Activated CD4-positive, alpha-beta T cell treated with anti-CD3 and anti-CD28 coated beads for 4 hours (primary cell): Measurements from ENCODE around the gene RBM41.
"Not testable (repeated sequence)": the region's sequence is repeated elsewhere in the genome, so short reads cannot be mapped to it uniquely, and the experiment has no call there.

Experiments used
- DNase-seq, 2 donors: peaks; one replicate each; pipeline ENCODE4 v3.0.0-alpha.2; 2020

Gene RBM41

DNA sequence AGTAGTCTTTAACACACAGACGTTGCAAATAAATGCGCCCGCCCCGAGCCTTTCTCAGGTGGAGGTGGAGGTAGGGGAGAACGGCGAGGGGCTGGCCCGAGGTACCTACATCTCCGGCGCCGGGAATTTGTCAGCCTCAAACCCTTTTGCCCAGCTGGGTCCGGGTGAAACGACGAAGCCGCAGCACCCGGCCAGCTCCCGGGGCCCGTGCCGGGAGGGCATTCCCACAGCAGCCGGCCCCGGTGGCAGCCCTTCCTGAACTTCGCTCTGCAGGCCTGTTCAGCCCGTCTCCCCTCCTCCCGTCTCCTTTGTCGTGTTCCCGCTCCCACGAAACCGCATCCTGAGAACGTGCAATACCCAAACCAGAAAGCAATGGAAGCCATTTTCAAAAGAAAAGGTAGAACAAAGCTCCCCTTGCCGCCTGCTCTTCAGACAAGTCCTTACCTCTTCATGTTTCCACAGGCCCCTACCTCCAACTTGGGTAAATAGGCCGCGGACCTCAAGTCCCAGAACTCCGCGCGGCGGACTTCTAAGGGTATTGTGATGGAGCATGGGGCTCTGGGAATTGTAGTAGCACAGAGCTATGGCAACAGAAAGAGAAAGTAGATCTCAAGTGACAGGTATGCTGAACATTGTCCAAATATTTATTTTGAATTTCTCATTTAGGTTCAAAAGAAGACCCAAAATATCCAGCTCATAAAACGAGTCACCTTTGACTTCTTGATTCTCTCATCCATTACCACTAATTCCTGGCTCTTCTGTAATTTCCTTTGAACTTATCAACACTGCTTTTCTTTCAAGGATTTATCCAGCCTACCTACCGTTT, at the start of gene RBM41:
RBM41 (minus strand) TSS at position 501 of the 826 bp plus-strand sequence; CDS start at position 452, 49 bp downstream.
- DNase-seq, result peak; percentile 64 to 69

DNA sequence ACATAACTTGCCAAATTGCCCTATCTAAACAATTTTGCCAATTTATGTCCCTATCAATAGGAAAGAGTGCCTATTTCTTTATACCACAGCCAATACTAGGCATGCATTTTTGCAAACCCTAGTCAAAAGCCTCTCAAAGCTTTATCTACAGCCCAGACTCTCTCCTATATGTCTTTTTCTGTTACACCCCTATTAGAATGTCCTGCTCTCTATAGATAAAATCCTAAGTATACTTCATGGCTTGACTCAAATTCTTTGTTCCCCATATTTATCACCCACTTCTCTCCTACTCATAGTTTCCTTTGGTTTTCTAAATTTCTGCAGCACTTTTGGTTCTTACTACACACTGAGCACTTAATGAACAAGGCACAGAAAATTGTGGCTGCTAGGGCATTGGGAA, 49.6 kb upstream of the RBM41 start:
- DNase-seq, result no peak

DNA sequence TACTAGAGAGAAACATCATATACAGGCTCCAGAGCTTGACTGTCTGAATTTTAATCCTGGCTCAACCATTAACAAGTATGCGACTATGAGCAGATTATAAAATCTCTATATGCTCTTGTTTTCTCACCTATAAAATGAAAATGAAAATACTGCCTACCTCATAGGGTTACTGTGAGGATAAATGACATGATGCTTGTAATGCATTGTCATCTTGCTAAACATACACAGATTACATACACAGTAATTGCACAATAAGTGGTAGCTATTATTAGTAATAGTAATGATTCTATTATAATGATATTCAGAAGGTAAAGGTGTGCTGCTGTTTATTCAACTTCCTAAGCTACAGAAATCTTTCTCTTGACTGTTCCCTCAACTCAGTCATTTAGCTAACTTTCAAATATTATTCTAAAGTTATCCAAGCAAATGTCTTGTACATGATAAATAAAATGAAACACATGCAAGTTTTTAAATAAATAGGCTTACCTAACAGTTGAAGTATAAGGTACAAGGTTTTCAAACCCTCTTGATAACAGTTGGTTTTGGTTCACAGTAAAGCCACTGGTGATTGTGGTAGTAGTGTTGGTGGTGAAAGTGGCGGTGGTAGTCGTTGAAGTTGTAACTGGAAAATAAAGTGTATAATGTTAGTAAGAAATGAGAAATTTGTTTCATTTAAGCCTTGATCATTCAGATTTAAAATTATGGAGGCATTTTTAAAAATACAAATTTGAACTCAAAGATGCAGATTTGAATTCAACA, 48.7 kb upstream of the RBM41 start:
- no peak for DNase-seq

DNA sequence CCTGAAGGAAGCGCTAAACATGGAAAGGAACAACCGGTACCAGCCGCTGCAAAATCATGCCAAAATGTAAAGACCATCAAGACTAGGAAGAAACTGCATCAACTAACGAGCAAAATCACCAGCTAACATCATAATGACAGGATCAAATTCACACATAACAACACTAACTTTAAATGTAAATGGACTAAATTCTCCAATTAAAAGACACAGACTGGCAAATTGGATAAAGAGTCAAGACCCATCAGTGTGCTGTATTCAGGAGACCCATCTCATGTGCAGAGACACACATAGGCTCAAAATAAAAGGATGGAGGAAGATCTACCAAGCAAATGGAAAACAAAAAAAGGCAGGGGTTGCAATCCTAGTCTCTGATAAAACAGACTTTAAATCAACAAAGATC, 39.0 kb upstream of the RBM41 start:
- not testable (repeated sequence) for DNase-seq

DNA sequence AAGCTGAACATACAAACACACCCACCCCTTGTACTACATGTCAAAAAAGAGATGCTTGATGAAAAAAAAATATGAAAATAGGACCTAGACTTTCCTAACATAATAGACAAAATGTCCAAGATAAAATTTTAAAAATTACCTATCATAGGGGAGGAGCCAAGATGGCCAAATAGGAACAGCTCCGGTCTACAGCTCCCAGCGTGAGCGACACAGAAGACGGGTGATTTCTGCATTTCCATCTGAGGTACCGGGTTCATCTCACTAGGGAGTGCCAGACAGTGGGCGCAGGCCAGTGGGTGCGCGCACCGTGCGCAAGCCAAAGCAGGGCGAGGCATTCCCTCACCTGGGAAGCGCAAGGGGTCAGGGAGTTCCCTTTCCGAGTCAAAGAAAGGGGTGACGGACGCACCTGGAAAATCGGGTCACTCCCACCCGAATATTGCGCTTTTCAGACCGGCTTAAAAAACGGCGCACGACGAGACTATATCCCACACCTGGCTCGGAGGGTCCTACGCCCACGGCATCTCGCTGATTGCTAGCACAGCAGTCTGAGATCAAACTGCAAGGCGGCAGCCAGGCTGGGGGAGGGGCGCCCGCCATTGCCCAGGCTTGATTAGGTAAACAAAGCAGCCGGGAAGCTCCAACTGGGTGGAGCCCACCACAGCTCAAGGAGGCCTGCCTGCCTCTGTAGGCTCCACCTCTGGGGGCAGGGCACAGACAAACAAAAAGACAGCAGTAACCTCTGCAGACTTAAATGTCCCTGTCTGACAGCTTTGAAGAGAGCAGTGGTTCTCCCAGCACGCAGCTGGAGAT, 37.2 kb upstream of the RBM41 start:
- DNase-seq, result not testable (repeated sequence)

DNA sequence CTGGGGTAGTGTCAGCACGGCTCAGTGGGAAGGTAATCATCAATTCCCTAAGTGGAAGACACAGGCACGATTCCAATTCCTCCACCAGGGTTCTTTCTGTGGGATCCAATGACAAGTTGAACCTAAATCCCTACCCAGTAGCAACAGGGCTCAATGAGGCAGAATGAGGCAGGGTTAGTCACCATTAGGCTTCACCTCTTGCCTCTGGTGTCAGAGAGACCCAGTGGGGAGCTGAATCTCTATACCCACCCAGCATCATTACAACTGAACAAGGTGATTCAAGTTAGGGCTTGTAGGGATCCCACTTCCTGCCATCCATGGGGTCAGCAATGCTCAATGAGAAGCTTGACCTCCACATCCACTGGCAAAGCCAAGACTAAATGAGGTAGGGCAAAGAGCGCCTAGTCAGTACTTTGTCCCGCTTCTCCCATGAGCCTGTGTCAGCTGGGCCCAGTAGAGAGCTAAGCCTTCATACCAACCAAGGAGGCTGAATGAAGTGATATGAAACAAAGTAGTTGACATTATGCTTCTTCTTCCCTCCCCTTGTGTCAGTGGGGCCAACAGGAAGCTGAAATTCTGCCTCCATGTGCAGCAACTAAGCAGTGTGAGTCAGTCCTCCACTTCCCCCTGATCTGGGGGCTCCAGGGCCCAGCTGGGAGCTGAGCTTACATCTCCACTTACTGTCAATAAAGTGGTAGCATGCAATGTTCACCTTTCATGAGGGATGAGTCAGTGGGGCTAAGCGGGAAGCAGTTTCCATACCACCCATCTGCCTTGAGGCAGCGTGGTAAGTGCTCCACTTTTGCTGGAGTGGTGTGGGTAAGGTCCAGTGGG, 36.4 kb upstream of the RBM41 start:
- DNase-seq, result peak; percentile 1 to 9

DNA sequence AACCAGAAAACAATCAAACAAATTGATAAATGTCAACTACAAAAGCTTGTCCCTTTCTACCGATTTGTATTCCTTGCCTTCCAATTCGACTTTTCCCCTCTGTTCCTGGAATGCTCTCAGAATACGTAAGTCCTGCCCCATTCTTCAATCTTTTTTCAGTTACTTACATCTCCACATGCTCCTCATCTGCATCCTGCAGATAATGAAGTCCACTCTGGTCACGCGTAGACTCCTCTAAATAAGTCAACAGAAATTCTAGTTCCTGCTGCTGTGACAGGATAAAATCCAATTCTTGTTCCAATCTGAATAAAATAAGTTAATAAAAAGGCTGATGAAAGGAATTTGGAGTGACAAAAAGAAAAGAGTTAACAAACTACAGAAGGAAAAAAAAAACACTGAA, 34.4 kb upstream of the RBM41 start:
- no peak for DNase-seq

DNA sequence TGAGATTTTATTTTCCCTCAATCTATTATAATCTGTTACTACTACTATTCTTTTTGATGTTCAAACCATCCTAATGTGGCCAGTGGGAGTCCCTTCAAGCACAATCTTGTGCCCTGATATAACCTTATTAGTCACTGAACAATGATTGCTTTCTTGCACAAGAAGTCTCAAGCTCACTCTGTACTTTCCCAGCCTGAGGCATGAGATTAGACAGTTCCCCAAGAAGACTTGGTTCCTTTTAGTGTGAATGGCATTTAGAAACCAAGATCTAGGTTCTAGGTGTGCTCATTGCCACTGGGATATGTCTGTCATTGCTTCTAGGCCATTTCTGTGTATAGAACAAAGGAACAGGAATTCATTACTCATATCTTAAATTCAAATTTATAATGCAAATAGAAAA, 28.0 kb upstream of the RBM41 start:
- DNase-seq, result no peak

DNA sequence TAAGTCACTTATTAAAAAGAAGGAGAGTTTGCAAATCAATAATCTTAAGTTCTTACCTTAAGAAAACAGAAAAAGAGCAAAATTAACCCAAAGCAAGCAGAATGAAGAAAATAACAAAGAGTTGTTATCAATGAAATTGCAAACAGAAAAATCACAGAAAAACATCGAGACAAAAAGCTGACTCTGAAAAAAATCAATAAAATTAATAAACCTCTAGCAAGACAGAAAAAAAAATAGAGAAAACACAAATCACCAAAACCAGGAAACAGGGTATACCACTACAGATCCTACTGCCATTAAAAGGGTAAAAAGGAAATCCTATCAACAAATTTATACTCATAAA, 17.3 kb upstream of the RBM41 start:
- DNase-seq, result no peak

DNA sequence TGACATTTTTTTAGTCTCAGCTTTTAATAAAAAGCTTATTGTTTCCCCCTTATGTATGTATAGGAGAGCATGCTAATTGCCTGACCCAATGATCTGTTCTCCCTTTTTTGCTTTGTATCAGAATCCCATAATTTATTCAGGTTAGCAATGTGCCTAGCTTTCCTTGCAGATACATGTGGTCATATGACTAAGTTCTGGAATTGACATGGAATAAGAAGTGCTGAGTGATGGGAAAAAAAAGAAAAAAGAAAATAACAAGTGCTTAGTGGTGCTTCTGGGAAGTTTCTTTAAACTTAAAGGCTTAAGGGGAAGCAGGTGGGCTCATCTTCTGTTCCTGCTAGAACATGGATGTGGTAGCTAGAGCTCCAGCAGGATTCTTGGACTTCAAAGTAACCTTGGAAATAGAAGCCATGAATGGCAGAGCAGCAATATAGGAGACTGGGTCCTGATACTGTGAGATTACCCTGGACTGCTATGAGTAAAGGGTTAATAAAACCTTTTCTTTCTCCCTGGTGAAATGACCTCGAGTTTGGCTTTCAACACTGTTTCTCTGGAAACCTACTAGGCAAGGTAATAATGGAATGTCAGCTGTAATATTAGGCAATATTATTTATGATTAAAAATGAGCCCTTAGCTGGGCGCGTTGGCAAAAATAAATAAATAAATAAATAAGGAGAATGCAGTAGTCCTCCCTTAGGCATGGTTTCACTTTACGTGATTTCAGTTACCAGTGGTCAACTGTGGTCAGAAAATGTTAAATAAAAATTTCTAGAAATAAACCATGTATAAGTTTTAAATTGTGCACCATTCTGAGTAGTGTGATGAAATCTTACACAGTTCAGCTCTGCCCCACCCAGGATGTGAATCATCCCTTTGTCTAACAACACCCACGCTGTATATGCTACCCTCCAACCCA, 16.7 kb upstream of the RBM41 start:
- DNase-seq, result peak in 1 of 2 donors; percentile 34

DNA sequence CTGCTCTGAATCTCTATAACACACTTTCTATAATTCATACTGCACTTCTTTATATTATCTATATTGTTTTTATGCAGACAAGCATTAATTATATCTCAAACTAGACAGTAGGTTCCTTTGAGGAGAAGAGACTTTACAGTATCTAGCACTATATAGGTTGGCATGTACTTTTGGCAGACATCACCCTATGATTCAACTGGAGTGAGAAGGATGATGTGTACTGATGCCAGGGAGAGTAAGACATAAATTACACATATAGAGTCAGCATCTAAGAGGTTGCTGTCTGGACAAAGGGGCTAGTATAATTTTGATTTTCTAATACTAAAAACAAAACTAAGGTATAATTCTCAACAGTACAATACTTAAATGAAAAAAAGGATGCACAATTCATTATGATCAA, 5.1 kb upstream of the RBM41 start:
- no peak for DNase-seq

DNA sequence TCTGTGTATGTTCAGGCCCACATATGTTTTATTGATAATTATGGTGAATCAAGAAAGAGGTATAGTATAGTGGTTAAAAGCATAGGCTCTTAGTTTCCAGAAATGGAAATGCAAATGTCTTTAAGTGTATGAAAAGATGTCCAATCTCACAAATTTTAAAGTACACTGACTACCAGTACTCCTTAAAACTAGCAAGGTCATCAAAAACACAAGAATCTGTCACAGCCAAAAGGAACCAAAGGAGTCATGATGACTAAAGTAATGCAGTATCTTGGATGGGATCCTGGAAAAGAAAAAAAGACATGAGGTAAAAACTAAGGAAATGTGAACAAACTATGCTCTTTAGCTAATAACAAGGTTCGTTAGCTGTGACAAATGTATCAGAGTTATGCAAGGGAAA, 661 bp upstream of the RBM41 start:
- no peak for DNase-seq

DNA sequence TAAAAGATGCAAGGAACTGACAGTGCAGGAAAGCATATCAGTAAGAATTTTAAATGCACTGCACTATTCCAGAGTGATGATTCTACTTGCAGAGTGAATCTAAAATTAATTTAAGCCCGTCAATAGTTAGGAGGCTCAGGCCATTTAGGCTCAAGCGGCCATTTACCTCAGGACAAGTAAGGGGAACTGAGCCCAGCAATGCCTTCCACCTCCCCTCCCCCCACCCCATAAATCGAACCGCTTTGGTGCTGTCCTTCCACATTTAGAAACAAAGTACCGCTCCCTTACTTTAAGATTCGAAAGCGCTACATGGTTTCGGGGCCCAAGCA, 665 bp downstream of the RBM41 start:
- DNase-seq, result no peak

DNA sequence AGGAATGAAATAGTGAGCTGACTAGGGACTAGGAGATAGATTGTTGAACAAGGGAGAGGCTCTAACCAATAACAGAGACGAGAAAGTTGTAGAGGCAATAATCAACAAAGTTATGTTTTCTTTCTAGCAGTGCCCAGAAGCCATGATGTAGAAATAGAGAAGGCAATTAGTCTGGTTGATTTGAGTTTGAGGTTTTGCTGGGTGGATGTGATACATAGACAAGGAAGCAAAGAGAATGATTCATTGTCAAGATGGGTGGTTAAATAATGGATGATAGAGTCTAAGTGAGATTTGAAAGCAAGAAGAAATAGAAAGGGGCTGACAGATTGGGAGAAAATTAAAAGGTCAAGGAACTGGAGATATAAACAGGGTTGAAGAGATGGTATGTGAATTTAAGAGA, 11.2 kb downstream of the RBM41 start:
- DNase-seq, result no peak

DNA sequence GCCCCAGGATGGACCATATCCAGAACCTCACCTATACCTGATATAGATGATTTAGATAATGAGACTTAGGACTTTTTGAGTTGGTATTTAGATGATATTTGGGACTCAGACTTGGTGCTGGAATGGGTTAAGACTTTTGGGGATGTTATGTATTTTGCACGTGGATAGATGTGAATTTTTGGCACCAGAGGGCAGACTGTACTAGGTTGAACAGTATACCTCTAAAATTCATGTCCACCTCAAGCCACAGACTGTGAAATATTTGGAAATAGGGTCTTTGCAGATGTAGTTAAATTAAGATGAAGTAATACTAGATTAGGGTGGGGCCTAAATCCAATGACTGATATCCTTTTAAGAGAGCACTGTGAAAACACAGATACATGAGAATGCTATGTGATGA, 15.6 kb downstream of the RBM41 start:
- no peak for DNase-seq

DNA sequence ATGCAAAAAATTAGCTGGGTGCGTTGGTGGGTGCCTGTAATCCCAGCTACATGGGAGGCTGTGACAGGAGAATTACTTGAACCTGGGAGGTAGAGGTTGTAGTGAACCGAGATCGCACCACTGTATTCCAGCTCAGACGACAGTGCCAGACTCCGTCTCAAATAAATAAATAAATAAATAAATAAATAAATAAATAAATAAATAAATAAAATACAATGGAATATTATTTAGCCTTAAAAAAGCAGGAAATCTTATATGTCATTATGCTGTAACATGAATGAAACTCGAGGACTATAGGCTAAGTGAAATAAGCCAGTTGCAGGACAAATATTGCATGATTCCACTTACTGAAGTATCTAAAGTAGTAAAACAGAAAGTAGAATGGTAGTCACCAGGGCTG, 42.5 kb downstream of the RBM41 start:
- DNase-seq, result no peak

DNA sequence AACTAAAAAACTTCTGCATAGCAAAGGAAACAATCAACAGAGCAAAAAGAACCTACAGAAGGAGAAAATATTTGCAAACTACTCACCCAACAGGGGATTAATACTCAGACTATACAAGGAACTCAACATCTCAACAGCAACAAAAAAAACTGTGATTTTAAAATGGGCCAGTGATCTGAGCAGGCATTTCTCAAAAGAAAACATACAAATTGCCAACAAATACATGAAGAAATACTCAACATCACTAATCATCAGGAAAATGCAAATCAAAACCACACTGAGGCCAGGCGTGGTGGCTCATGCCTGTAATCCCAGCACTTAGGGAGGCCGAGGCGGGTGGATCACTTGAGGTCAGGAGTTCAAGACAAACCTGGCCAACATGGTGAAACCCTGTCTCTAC, 60.9 kb downstream of the RBM41 start:
- not testable (repeated sequence) for DNase-seq

DNA sequence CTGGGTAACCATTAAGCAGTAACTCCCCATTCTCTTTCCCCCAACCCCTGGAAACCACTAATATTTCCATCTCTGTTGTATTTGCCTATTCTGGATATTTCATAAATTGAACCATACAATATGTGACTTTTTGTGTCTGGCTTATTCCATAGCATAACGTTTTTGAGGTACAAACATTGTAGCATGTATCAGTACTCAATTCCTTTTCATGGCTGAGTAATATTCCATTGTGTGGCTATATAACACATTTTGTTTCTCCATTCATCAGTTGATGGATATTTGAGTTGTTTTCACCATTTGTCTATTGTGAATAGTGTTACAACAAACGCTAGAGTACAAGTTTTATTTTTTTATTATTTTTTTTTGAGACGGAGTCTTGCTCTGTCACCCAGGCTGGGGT, 63.6 kb downstream of the RBM41 start:
- no peak for DNase-seq

DNA sequence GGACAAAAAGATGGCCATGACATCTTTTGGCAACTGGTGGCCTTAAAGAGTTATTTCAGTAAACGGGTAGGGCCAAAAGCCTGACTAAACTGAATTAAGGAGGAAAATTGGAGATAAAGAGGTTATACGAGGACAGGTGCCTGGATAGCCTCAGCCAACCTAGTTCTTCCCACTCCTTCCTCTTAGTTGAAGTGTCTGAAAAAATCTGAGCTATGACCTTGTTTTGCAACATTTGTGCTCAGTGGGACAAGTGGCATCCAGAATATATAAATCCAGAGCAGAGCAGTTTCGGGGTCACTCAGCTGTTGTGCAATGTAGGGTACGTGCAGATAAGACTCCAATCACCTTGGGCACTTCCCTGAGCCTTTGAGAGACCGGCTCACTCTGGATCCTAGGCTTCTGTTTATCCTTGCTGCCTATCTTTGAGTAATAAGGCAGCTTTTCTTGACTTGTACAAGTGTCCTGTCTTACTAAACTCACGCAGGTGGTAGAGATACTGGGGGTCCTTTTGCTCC, 68.4 kb downstream of the RBM41 start:
- no peak for DNase-seq

DNA sequence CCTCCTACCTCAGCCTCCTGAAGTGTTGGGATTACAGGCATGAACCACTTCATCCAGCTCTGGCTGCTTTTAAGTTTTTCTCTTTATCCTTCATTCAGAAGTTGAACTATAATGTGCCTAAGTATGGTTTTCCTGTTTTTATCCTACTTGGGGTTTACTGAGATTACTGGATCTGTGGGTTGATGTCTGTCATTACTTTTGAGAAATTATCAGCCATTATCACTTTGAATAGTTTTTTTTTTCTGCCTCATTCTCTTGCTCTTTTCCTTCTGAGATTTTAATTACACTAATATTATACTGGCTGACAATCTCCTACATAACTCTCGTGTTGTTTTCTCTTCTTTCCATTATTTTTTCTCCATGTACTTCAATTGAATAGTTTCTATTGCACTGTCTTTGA, 71.0 kb downstream of the RBM41 start:
- DNase-seq, result no peak

DNA sequence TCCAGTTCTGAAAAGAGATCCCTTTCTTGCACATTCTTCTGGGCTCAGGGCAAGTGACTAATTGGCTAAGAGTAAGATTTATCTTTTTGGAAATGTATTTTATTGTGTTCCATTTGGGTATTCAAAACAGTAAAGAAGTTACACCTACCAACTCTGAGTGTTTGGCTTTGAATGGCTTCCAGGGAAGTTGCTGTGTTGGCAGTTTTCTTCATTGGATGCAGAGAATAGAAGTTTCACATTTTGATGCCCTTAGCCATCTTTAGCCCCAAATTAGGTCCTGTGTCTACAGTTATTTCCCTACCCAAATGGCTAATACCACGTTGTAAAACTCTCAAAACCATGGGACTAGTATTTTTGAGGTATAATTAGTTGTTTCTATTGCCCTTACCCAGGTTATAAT, 88.9 kb downstream of the RBM41 start:
- no peak for DNase-seq
